ENCODE measurements around the gene KCNS1.

Gene KCNS1

DNA sequence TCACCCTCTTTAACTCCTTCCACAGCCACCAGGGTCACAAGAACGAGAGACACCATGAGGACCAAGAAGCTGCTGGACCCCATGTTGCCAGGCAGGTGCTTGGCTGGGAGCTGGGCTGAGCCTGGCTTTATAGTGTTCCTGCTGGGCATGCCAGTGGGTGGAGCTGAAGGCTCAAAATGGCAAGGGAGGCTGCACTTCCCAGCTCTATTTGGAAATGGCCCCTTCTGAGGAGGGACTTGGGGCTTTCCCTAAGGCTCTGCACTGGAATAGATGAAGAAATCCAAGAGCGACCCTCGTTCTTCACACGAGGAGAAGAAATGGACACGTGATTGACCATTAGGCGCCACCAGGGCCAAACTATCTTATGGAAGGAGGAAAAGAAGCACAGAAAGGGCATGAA, 23.4 kb upstream of the KCNS1 start, which contains the start of gene WFDC12:
Gene WFDC12 (minus strand): TSS at position 101 of the 400 bp plus-strand sequence. CDS start 18 bp downstream, at position 83.
- H3K4me3 ChIP-seq (ENCODE audit: low read depth, low read length) = no peak within 1 kb of the TSS
- no peak for DNase-seq (ENCODE audit: low read depth)
- no peak for TF ChIP-seq CTCF (IDR thresholded peaks at IDR 0.05; ENCODE audit: control insufficient read depth, extremely low read depth, insufficient read depth)

- no peak for TF ChIP-seq CTCF (IDR thresholded peaks at IDR 0.05; ENCODE audit: control insufficient read depth, extremely low read depth, insufficient read depth)
These were observed 20.5 kb upstream of the KCNS1 start for GRCh38 chr20:45121388-45121787.

DNA sequence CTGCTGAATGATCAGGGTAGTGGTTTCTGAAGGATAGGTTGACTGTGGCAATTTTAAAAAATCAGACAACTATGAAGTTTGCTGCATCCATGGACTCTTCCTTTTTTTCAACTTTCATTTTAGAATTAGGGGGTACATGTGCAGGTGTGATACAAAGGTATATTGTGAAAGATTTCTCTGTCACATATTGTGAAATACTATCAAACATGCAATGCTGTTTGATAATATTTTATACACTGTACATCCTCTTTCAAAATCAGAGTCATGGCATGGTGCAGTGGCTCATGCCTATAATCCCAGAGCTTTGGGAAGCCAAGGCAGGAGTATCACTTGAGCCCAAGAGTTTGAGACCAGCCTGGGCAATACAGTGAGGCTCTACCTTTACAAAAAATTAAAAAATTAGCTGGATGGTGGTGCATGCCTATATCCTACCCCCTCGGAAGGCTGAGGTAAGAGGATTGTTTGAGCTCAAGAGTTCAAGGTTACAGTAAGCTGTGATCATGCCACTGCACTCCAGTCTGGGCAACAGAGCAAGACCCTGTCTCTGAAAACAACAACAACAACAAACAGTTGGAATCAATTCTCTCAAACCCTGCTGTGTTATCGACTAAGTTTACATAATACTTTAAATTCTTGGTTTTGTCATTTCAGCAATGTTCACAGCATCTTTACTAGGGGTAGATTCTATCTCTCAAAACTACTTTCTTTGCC, 18.8 kb upstream of the KCNS1 start:
- no peak overlapping the region for H3K4me3 ChIP-seq (ENCODE audit: low read depth, low read length)
- no peak for TF ChIP-seq CTCF (IDR thresholded peaks at IDR 0.05; ENCODE audit: control insufficient read depth, extremely low read depth, insufficient read depth)

More at GRCh38 chr20:45121388-45121787, 20.5 kb upstream of the KCNS1 start:
- H3K4me3 ChIP-seq (ENCODE audit: low read depth, low read length) = no peak overlapping the region
- no peak for DNase-seq (ENCODE audit: low read depth)

DNA sequence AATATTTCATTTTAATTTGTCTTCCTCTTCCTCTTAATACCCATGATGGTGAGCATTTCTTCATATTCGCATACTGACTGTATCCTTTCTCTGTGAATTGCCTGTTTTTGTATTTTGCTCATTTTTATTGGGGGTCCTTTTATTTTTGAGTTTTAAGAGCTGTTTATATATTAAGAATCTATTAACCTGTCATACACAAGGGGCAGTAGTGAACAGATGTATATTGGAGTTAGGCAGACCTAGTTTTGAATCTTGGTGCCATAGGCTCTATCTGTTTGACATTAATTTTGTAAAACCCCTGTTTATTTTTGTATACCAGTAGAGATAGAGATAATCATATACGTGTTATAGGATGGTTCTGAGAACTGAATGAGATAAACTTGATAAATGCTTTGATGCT, 17.1 kb upstream of the KCNS1 start:
- no peak overlapping the region for H3K4me3 ChIP-seq (ENCODE audit: low read depth, low read length)
- no peak for DNase-seq (ENCODE audit: low read depth)
- no peak for TF ChIP-seq CTCF (IDR thresholded peaks at IDR 0.05; ENCODE audit: control insufficient read depth, extremely low read depth, insufficient read depth)

More for the DNA sequence above, 18.8 kb upstream of the KCNS1 start:
- DNase-seq (ENCODE audit: low read depth) = no peak

GRCh38 chr20:45117581-45117980, 16.7 kb upstream of the KCNS1 start:
- DNase-seq (ENCODE audit: low read depth) = no peak
- H3K4me3 ChIP-seq (ENCODE audit: low read depth, low read length) = no peak overlapping the region
- no peak for TF ChIP-seq CTCF (IDR thresholded peaks at IDR 0.05; ENCODE audit: control insufficient read depth, extremely low read depth, insufficient read depth)

- TF ChIP-seq CTCF (IDR thresholded peaks at IDR 0.05; ENCODE audit: control insufficient read depth, extremely low read depth, insufficient read depth) = no peak
- no peak overlapping the region for H3K4me3 ChIP-seq (ENCODE audit: low read depth, low read length)
- no peak for DNase-seq (ENCODE audit: low read depth)
These were observed 14.9 kb upstream of the KCNS1 start for GRCh38 chr20:45115829-45116228.

GRCh38 chr20:45115386-45115774, 14.5 kb upstream of the KCNS1 start:
- no peak for DNase-seq (ENCODE audit: low read depth)
- H3K4me3 ChIP-seq (ENCODE audit: low read depth, low read length) = no peak overlapping the region
- no peak for TF ChIP-seq CTCF (IDR thresholded peaks at IDR 0.05; ENCODE audit: control insufficient read depth, extremely low read depth, insufficient read depth)

Measured in LNCaP clone FGC (cell line).